ENCODE results near the gene BZW2.
"Not testable (repeated sequence)": the region's sequence is repeated elsewhere in the genome, so short reads cannot be mapped to it uniquely, and the experiment has no call there.

Gene BZW2

GRCh38 chr7:16646472-16647072 is 591 bp downstream of the BZW2 start:
- no peak for DNase-seq

GRCh38 chr7:16647435-16647960 is 1.5 kb downstream of the BZW2 start:
- no peak for DNase-seq

GRCh38 chr7:16648551-16648950 is 2.6 kb downstream of the BZW2 start:
- DNase-seq, result no peak

- DNase-seq, result no peak
These were observed 3.2 kb downstream of the BZW2 start for GRCh38 chr7:16649196-16649595.

GRCh38 chr7:16650266-16650665 is 4.3 kb downstream of the BZW2 start:
- DNase-seq, result no peak

- no peak for DNase-seq
These were observed 5.6 kb downstream of the BZW2 start for GRCh38 chr7:16651396-16652239.

- DNase-seq, result no peak
These were observed 6.2 kb downstream of the BZW2 start for GRCh38 chr7:16652240-16652583.

GRCh38 chr7:16652888-16653287 is 6.9 kb downstream of the BZW2 start:
- no peak for DNase-seq

- no peak for DNase-seq
These were observed 9.4 kb downstream of the BZW2 start for GRCh38 chr7:16655394-16655793.

- no peak for DNase-seq
These were observed 10.2 kb downstream of the BZW2 start for GRCh38 chr7:16656141-16656540.

GRCh38 chr7:16657656-16658279 is 11.8 kb downstream of the BZW2 start:
- no peak for DNase-seq

GRCh38 chr7:16659854-16660497 is 14.0 kb downstream of the BZW2 start:
- DNase-seq, result not testable (repeated sequence)

GRCh38 chr7:16660702-16661464 is 14.9 kb downstream of the BZW2 start:
- no peak for DNase-seq

GRCh38 chr7:16661924-16662323 is 15.9 kb downstream of the BZW2 start:
- DNase-seq, result no peak

- DNase-seq, result no peak
These were observed 21.4 kb downstream of the BZW2 start for GRCh38 chr7:16667355-16667754.

GRCh38 chr7:16668049-16668858 is 22.3 kb downstream of the BZW2 start:
- no peak for DNase-seq

GRCh38 chr7:16668978-16669377 is 23.0 kb downstream of the BZW2 start:
- no peak for DNase-seq

GRCh38 chr7:16669581-16669980 is 23.6 kb downstream of the BZW2 start:
- no peak for DNase-seq

- DNase-seq, result no peak
These were observed 24.0 kb downstream of the BZW2 start for GRCh38 chr7:16670021-16670420.

- DNase-seq, result no peak
These were observed 24.9 kb downstream of the BZW2 start for GRCh38 chr7:16670731-16671344.

- DNase-seq, result no peak
These were observed 25.8 kb downstream of the BZW2 start for GRCh38 chr7:16671811-16672210.
